GM23338 (cell line): ENCODE data around the gene ABHD15. TPM values are rescaled to one million over a fixed set of nuclear protein-coding genes. Genes with fewer than 3 reads are reported as not detected.
A peak's percentile ranks its signal among the peaks of the same experiment; 100 is the strongest.

Experiments used
- ATAC-seq: fragments of 200-7000 bp; cut with Tn5 transposase; 3 replicates; pipeline ENCODE4 v1.9.1; 2020
- DNase-seq: peaks from one replicate; pipeline ENCODE4 v3.0.0-alpha.2; 2015; ENCODE audit warnings: low spot score
- H2AFZ ChIP-seq: fragments of 200-600 bp; sonication (generic); 2 replicates; pipeline ENCODE4 v1.8.0; 2016; ENCODE audit warnings: antibody characterized with exemption, mild to moderate bottlenecking, moderate library complexity
- H3F3A ChIP-seq: fragments of 200-600 bp; sonication (generic); replicated peaks from 2 replicates; pipeline ENCODE4 v1.8.0; 2017; ENCODE audit warnings: antibody characterized with exemption, mixed run types, low read depth
- H3K27ac ChIP-seq: fragments of 200-600 bp; sonication (generic); 2 replicates; pipeline ENCODE4 v1.6.1; 2016; ENCODE audit warnings: low read depth
- H3K27me3 ChIP-seq: fragments of 200-600 bp; sonication (generic); 2 replicates; pipeline ENCODE4 v1.8.0; 2016; ENCODE audit warnings: mild to moderate bottlenecking, mixed run types, moderate library complexity; ENCODE audit not compliant: insufficient read depth
- H3K36me3 ChIP-seq: fragments of 200-600 bp; sonication (generic); 2 replicates; pipeline ENCODE4 v1.8.0; 2016; ENCODE audit warnings: mild to moderate bottlenecking; ENCODE audit not compliant: insufficient read depth
- H3K4me1 ChIP-seq: fragments of 200-600 bp; sonication (generic); 2 replicates; pipeline ENCODE4 v1.8.0; 2016; ENCODE audit warnings: mild to moderate bottlenecking, moderate library complexity; ENCODE audit not compliant: insufficient read depth
- H3K4me2 ChIP-seq: fragments of 200-600 bp; sonication (generic); 2 replicates; pipeline ENCODE4 v1.7.1; 2017; ENCODE audit warnings: mixed run types
- H3K4me3 ChIP-seq: fragments of 200-600 bp; sonication (generic); 2 replicates; pipeline ENCODE4 v1.6.1; 2016; ENCODE audit warnings: mixed run types
- H3K79me2 ChIP-seq: fragments of 200-600 bp; sonication (generic); replicated peaks from 2 replicates; pipeline ENCODE4 v1.8.0; 2017; ENCODE audit warnings: mild to moderate bottlenecking; ENCODE audit not compliant: insufficient read depth
- H3K9me2 ChIP-seq: fragments of 200-600 bp; sonication (generic); 2 replicates; pipeline ENCODE4 v1.8.0; 2017; ENCODE audit not compliant: insufficient read depth
- H4K20me1 ChIP-seq: fragments of 200-600 bp; sonication (generic); replicated peaks from 2 replicates; pipeline ENCODE4 v1.8.0; 2017; ENCODE audit warnings: mild to moderate bottlenecking; ENCODE audit not compliant: insufficient read depth
- H3K27ac Mint-ChIP-seq: 2 replicates; pipeline ENCODE4 v1.8.0; 2020; ENCODE audit warnings: inconsistent platforms, mild to moderate bottlenecking, moderate library complexity, mixed read lengths
- H3K27me3 Mint-ChIP-seq: 3 replicates; pipeline ENCODE4 v1.8.0; 2022; ENCODE audit warnings: low read depth, mild to moderate bottlenecking, moderate library complexity, mixed read lengths, inconsistent platforms; ENCODE audit not compliant: insufficient read depth, poor library complexity
- H3K36me3 Mint-ChIP-seq: 3 replicates; pipeline ENCODE4 v1.8.0; 2021; ENCODE audit warnings: low read depth, mild to moderate bottlenecking, inconsistent platforms, moderate library complexity, mixed read lengths
- H3K4me1 Mint-ChIP-seq: 3 replicates; pipeline ENCODE4 v1.8.0; 2020; ENCODE audit warnings: mild to moderate bottlenecking, inconsistent platforms, mixed read lengths
- H3K4me3 Mint-ChIP-seq: 3 replicates; pipeline ENCODE4 v1.8.0; 2021; ENCODE audit warnings: moderate library complexity, mild to moderate bottlenecking, inconsistent platforms, mixed read lengths
- H3K9me3 Mint-ChIP-seq: 3 replicates; pipeline ENCODE4 v1.8.0; 2020; ENCODE audit warnings: moderate library complexity, mild to moderate bottlenecking, inconsistent platforms, mixed read lengths
- CREB1 ChIP-seq: fragments of 250-450 bp; sonication (Bioruptor Pico); IDR thresholded peaks from 2 replicates; pipeline ENCODE4 v1.5.0; 2020; ENCODE audit warnings: low read depth, mild to moderate bottlenecking, moderate library complexity
- CTCF ChIP-seq, 2 experiments: fragments of 200-600 bp in 1 of 2; sonication (generic) in 1 of 2; conservative IDR thresholded peaks; 2 replicates each; pipeline versions ENCODE4 v1.5.1 to v1.6.1; 2016 to 2017; ENCODE audit warnings: antibody characterized with exemption in 2 of 2, low read depth in 2 of 2, mild to moderate bottlenecking in 2 of 2, moderate library complexity in 1 of 2
- REST ChIP-seq: IDR thresholded peaks from one replicate; pipeline ENCODE4 v1.6.1; 2018; ENCODE audit warnings: antibody characterized with exemption; ENCODE audit not compliant: unreplicated experiment
- STAT1 ChIP-seq: IDR thresholded peaks from one replicate; pipeline ENCODE4 v1.6.1; 2016; ENCODE audit warnings: antibody characterized with exemption; ENCODE audit not compliant: unreplicated experiment
- ZNF331 ChIP-seq: fragments of 250-450 bp; sonication (Bioruptor Pico); IDR thresholded peaks from 2 replicates; pipeline ENCODE4 v1.5.0; 2020; ENCODE audit warnings: low read depth, mild to moderate bottlenecking, moderate library complexity
- polyA plus RNA-seq: library from polyadenylated mRNA; unstranded; fragments of >200 nt; fragmentation: Nextera tagmentation; extraction: Ambion mirVana; gene quantifications from 2 replicates; pipeline ENCODE4 v1.2.1, GENCODE V29; 2016
- total RNA-seq: library from RNA; depleted of rRNA; stranded (reverse); fragments of >200 nt; shearing (Covaris generic); gene quantifications from 2 replicates; pipeline ENCODE4 v1.2.3, GENCODE V29; 2014

ABHD15 gene
- total and polyA plus RNA-seq, 2 experiments from 2014 or later = 0.27 to 2.5 TPM

DNA sequence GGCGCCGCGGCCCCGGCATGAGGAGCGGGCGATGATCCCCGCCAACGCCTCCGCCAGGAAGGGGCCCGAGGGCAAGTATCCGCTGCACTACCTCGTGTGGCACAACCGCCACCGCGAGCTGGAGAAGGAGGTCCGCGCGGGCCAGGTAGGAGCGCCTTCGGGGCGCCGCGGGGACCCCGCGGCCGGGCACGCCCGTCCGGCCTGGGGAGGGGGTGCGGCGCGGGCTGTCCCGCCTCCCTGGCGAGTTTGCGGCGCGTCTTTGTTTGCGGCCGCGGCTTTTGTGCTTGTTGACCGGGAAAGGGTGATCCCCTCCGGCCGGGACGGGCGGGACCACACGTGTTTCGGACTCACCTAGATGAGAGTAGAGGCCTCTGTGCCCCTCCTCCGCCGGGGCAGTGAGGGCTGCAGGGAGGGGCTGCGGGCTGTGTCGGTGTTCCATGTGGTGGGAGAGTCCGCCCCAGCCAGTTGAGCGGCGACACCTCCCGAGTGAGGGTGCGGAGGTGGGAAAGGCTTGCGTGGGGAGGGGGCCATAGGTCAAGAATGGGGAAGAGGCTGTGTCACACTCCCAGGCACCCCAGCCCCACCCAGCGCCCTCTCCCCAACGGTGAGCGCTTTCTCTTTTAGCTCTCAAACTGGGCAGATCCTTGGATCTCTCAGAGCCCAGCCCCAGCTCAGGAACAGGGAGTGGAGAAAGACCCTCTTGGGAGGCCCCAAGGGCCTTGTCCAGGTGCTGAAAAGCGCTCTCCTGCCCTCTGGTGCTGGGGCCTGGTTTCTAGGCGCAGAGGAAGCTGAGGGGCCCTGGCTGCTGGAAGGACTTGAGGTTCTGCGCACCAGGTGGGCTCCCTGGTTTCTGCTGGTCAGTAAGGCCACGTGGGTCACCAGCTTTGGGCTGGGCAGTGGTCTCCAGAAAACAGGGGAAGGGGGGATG lies 27.0 kb upstream of the ABHD15 start:
- peaks cover 50% of the 10 kb centered on the region for H3K4me1 ChIP-seq
- H3K9me3 Mint-ChIP-seq = no peaks in the 10 kb centered on the region
- peak overlapping the region; percentile 86 for H3K4me3 ChIP-seq
- peak; percentile 94 for DNase-seq
- TF ChIP-seq REST (peak; percentile 85), CTCF (conservative IDR thresholded peaks at IDR 0.05; ENCODE audit: low read depth in 2 of 2) (peak; percentile 25 to 74; a peak in 3 of 4 replicates), CREB1 (CRISPR knock-in tag) (no peak)
- no peak overlapping the region for H3K27ac ChIP-seq
- peak; percentile 26 for ATAC-seq
- no peaks in the 10 kb centered on the region for H3K36me3 ChIP-seq
- H3K79me2 ChIP-seq = peaks cover 10% of the 10 kb centered on the region
- no peaks in the 10 kb centered on the region for H3K9me2 ChIP-seq
- H3K27me3 Mint-ChIP-seq = peaks cover 30% of the 10 kb centered on the region
- peaks cover 7% of the 10 kb centered on the region; the same call in 1 of the 2 replicates for H4K20me1 ChIP-seq
- H3K27ac Mint-ChIP-seq = no peak overlapping the region
- H3K4me3 Mint-ChIP-seq = peak overlapping the region; percentile 77
- peak overlapping the region; percentile 47; the same call in 1 of the 2 replicates for H2AFZ ChIP-seq
- no peaks in the 10 kb centered on the region for H3K36me3 Mint-ChIP-seq
- peaks cover 20% of the 10 kb centered on the region for H3F3A ChIP-seq
- peaks cover 12% of the 10 kb centered on the region for H3K27me3 ChIP-seq
- peak overlapping the region; percentile 90 for H3K4me2 ChIP-seq
- peaks cover 47% of the 10 kb centered on the region for H3K4me1 Mint-ChIP-seq

DNA sequence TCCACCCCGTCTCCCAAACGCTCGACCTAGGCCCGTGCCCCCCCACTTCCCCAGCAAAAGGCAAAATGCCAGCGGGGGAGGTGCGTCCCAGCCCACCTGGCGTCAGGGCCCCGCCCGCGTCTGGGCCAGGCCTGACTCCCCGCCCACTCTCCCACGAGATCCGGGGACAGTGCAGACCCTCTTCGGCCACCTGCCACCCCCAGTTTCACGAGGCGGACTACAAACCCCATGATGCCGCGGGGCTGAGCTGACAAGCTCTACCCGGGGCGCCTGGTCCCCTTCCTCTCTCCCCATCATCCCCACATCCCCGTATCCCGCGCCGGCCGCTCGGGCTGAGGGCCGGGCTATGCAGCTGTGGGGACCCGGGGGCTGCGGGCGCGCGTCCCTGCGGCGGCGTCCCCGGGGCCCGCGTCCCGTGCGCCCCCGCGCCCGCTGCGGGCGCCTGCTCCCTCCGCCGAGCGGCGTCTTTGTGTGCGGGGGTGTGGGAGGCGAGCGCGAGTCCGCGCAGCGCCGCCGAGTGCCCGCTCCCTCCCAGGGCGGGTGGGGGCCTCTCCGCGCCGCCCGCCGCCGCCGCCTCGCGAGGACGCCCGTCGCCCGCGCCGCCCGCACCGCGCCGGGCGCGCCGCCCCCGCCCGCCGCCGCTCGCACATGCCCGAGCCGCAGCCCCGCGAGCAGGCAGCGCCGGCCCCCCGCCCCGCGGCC lies 26.2 kb upstream of the ABHD15 start, which contains the start of gene ANKRD13B:
ANKRD13B (plus strand) TSS at position 283 of the 702 bp plus-strand sequence. CDS start 490 bp downstream, outside the sequence.
- no peak within 1 kb of the TSS for H3K27ac ChIP-seq
- peak within 1 kb of the TSS; percentile 94 for H2AFZ ChIP-seq
- Mint-ChIP-seq H3K4me1 (peaks cover 48% of the 10 kb centered on the region), H3K27ac (peak within 1 kb of the TSS; percentile 71; the same call in 1 of the 2 replicates), H3K27me3 (peaks cover 31% of the 10 kb centered on the region), H3K9me3 (no peaks in the 10 kb centered on the region), H3K4me3 (peak within 1 kb of the TSS; percentile 89), H3K36me3 (no peaks in the 10 kb centered on the region)
- H3K36me3 ChIP-seq = no peaks in the 10 kb centered on the region
- peaks cover 25% of the 10 kb centered on the region for H3F3A ChIP-seq
- peak within 1 kb of the TSS; percentile 90 for H3K4me2 ChIP-seq
- no peaks in the 10 kb centered on the region for H3K9me2 ChIP-seq
- ATAC-seq (peak; percentile 0; the same call in 2 of the 3 replicates), DNase-seq (peak; percentile 83)
- peaks cover 12% of the 10 kb centered on the region for H3K27me3 ChIP-seq
- H3K79me2 ChIP-seq = peaks cover 13% of the 10 kb centered on the region
- peak within 1 kb of the TSS; percentile 86 for H3K4me3 ChIP-seq
- peaks cover 49% of the 10 kb centered on the region for H3K4me1 ChIP-seq
- H4K20me1 ChIP-seq = peaks cover 8% of the 10 kb centered on the region
- TF ChIP-seq STAT1 (no peak), CTCF (conservative IDR thresholded peaks at IDR 0.05; ENCODE audit: low read depth in 2 of 2) (no peak), REST (no peak), ZNF331 (CRISPR knock-in tag) (no peak), CREB1 (CRISPR knock-in tag) (no peak)
